HG03066 (cell line): ENCODE data around the gene PAN3.

ENCODE experiments used
- ATAC-seq: cut with Tn5 transposase; IDR thresholded peaks from one replicate; pipeline ENCODE4 v1.9.1; 2021; ENCODE audit warnings: low read depth; ENCODE audit not compliant: unreplicated experiment

The PAN3 gene

DNA sequence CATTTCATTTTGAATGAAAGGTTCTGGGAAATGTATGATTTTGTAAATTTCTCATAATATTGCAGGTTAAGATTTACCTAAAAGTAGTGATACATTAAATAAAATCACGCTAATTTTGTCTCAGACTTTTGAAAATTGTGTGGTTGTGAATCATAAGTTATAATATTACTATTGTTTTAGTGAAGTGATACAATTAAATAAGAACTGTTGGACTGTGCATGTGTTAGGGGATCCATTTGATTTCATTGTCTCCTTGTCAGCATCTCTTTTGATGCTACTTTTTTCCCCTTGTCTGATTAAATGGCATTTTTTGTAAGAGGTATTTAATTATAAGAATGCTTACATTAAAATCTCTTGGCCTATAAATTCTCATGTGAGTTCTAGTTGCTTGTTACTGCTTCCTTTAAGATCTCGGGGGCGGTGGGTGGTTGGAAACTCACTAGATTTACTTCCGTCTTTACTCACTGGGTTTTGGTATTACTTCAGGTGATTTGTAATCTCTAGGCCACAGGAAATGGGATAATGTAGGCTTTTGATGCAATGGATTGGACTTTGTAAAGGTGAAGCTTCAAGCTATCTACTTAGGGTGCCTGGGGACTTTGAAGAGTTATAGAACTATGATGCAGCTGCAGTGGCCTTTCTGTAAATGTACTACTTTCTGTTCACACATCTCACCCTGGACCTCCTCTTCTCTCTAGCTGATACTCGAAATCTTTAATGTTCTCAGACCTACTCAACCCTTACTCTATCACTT is 66.5 kb downstream of the PAN3 start:
- peak; percentile 70 for ATAC-seq

DNA sequence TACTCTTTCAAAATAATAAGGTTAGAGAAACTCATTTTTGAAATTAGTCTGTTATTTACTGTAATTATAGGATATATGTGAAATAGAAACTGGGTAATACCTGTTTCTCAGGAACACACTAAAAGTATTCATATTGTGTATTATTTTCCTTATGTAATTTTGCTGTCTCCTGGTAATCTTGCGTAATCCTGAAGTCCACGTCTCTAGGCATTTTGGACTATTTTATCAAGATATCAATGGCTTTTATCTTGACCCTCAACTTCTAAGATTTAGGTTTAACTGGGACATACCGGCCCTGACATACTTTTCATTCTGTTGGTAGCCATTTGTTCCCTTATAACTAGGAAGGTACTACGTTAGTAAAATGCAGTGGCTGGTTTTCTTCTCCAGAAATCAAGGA is 80.3 kb downstream of the PAN3 start:
- ATAC-seq = no peak

DNA sequence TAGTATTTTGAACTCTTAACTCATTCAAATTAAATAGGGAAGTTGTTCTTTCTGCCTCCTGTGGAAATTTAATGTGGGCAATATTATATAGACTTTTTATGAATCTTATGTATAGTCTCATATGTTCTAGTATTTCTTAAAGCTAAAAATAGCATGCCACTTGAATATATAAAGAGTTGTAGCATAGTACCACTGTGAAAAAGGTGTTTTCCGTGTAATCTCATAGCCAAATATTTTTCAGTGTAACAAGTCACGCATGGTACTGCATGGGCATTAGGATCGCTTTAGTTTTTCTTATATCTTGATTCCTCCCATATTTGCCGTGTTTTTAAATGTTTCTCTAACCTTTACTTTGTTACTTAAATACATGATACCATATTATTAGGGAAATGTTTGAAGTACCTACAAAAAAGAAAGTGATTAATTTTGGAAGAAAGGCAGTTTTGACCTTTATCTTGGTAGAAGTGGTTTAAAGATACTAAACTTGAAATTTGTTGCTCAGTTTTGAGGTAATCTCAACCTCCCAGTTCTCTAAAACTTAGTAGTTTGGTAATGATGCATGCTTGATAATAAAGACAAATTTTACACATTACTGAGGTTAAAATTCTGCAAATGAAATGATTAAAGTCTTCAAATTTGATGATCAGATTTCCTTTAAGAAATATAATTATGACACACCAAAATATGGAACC is 81.2 kb downstream of the PAN3 start:
- no peak for ATAC-seq

DNA sequence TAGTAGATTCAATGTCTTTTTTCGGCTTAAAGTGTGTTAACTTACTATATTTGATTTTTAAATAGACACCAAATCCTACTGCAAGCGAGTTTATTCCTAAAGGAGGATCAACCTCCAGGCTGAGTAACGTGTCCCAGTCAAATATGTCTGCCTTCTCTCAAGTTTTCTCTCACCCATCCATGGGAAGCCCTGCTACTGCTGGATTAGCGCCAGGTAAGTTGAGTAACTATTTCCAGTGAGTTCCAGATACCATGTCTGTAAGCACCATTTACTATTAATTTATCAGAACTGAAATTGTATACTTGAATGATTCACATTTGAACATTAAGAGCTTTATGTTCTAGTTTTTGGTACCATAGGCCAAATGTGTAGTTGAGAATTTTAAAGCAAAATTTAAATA is 81.8 kb downstream of the PAN3 start:
- ATAC-seq = no peak

DNA sequence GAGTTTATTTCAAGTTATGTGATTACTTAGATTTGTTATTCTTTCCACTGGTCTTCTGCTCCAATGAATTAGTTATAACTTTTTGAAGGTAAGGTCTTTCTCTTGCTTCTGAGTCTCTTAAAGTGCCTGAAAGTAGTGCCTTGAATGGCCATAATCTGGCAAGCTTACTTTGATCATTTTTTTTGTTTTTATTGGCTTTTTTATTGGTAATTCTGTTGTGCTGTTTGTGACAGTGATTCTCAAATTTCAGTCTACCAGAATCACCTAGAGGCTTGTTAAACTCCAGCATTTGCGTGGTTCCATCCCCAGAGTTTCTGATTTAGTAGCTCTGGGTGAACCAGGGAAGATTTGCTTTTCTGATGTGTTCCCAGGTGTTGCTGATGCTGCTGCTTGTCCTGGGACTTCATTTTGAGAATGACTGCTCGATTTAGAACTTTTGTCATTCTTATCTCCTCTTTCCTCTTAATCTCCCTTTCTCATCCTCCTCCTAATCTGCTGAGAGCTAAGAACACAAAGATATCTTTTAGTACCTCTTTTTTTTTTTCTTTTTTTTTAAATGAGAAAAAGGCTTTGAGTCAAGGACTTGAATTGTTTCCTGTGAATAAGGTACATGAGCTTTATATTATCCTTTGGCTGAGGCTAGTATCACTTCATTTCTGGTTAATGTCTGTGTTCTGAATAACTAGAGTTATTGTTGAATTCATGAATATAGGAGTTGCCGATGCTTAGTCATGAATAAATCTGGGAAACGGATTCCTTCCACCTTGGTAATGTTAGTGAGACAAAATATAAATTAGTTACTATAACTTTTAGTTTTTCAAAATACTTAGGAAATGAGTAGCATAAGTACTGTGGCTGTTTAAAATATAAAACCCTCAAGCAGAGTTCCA is 91.4 kb downstream of the PAN3 start:
- no peak for ATAC-seq

DNA sequence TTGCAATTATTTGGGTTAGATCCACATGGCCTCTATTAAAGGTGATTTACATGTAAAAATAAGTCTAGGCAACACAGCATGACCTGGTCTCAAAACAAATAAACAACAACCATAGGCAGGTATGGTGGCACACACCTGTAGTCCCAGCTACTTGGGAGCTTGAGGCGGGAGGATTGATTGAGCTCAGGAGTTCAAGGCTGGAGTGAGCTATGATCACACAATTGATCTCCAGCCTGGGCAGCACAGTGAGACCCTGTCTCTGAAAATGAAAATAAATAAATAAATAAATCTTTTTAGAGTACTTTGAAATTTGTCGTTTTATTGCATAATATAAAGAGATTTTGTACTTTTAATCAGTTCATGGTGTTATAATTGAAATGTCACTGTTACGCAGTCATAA is 93.3 kb downstream of the PAN3 start:
- ATAC-seq = no peak

DNA sequence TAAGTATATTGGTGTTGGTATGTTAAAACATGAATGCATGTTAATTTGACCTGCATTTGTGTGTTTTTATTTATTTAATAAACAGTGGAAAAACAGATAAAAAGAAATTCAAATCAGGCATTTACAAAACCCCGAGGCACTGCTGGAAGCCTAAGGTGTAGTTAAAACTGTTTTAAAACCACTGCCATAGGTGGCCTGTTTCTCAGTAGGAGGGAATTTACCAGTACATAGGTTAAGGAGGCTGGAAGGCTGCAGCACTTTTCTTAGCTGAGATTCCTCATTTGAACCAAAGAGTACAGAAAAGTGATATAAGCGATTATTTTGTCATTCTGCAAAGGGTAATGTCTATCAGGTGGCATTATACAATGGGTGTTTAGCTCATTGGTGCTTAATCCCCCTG is 99.6 kb downstream of the PAN3 start:
- no peak for ATAC-seq

DNA sequence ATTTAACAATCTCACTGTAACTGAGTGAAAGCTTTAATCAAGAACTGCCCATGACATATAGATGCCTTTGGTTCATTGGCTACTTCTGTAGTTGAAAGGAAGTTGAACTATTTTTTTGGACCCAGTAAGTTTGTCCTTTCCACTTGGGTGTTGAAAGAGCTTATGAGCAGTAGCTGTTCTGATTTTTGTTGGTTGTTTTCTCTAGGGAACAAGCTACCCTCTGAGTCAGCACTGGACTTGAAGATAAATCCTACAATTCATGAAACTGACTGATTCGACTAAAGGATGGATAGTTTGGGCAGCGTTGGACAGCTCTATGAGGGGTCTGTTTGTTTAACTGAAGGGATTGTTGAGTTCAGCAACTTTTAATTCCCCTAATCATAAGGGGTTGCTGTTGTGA is 101.0 kb downstream of the PAN3 start:
- ATAC-seq = no peak

DNA sequence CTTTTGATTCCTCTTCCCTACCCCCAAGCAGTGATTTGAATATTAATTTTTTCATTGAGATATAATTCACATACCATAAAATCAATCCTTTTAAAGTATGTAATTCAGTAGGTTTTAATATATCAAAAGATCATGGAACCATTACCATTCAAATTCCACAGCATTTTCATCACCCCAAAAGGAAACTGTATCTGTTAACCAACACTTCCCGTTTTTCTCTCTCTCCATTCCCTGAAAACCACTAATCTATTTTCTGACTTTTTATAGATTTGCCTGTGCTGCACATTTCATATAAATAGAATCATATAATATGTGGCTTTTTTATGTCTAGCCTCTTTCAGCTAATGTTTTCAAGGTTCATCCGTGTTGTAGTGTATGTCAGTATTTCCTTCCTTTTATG is 107.1 kb downstream of the PAN3 start:
- ATAC-seq = no peak

DNA sequence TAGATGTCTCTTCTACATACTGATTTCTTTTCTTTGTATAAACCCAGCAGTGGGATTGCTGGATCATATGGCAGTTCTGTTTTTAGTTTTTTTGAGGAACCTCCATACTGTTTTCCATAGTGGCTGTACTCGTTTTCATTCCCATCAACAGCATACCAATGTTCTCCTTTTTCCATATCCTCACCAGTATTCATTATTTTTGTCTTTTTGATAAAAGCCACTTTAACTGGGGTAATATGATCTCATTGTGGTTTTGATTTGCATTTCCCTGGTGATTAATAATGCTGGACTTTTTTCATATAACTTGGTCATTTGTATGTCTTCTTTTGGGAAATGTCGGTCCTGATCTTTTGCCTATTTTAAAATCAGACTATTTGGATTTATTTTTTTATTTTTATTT is 108.5 kb downstream of the PAN3 start:
- ATAC-seq = no peak

DNA sequence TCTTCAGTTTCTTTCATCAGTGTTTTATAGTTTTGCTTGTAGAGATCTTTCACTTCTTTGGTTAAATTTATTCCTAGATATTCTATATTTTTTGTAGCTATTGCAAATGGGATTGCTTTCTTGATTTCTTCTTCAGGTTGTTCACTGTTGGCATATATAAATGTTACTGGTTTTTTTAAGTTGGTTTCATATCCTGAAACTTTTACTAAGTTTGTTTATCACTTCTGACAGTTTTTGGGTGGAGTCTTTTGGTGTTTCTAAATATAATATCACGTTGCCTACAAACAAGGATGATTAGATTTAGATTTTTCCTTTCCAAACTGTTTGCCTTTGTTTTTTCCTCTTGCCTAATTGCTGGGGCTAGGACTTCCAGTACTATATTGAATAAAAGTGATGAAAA is 109.7 kb downstream of the PAN3 start:
- no peak for ATAC-seq

DNA sequence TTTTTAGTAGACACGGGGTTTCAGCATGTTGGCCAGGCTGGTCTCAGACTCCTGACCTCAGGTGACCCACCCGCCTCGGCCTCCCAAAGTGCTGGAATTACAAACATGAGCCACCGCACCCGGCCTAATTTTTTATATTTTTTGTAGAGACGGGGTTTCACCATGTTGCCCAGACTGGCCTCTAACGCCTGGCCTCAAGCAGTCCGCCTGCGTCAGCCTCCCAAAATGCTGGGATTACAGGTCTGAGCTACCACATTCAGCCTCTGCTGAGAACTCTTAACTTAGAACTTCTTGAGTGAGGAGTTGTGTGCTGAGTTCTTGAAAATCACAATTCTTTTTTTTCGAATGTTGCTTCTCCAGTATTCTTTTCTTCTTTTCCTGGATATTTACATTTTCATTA is 112.2 kb downstream of the PAN3 start:
- no peak for ATAC-seq

DNA sequence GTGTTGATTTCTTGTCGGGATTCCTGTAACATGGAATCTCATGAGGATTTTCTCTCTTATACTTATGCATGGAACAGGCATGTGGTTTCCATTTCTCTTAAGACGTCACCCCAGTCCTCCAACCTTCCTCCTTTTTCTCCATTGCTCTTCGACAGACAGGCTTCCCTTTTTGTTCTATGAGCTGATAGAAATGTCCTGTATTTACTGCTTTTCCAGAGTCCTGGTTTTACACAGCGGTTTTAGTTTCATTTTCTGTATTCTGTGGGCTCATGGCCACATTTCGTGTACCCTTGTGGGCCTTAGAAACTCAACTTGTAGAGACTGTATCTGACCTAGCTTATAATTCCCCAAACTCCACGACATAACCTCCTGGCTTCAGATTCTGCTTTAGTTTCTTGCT is 113.1 kb downstream of the PAN3 start:
- no peak for ATAC-seq

DNA sequence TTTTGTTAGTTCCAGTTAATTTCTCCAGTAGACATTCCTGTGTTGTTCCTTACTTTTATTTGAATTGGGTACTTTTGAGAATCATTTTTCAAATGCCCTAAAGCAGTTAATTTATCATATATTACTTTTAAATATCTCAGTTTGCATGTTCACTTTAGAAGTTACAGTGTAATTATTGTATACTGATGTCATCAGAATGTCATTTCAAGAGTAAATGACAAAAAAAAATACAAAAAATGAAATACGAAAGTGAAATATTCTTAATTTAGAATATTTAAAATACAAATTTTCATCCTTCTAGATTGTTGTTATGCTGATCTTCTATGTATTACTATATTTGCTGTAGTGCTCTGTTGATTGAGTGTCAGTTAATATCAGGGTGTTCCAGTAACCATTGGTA is 114.2 kb downstream of the PAN3 start:
- ATAC-seq = no peak

DNA sequence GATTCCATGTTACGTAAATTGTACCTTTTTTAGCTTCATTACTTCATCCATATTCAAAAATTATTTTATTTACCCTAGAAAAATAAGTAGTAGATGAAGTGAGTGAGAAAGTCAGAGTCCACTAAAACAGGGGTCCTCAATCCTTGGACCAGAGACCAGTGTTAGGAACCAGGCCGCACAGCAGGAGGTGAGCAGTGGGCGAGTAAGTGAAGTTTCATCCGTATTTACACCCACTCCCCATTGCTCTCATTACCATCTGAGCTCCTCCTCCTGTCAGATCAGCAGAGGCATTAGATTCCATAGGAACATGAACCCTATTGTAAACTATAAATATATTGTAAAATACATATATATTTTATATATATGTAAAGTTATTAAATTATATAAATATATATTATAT is 119.0 kb downstream of the PAN3 start:
- ATAC-seq = no peak

DNA sequence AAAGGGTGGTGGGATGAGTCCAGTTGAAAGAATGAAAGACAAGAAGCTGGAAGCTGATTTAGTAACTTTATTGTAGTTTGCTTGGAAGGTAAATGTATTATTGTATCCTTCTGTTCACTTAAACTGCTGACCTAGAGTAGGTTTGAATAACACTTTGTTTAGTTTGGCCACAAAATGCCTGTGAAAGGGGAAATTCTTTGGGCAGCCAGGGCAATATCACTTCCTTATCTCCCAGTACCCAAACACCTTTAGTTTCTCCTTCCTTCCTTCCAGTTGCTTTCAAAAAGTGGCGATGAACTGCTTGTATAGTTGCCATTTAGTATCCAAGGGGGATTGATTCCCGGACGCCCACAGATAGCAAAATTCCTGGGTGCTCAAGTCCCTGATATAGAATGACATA is 120.1 kb downstream of the PAN3 start:
- no peak for ATAC-seq

DNA sequence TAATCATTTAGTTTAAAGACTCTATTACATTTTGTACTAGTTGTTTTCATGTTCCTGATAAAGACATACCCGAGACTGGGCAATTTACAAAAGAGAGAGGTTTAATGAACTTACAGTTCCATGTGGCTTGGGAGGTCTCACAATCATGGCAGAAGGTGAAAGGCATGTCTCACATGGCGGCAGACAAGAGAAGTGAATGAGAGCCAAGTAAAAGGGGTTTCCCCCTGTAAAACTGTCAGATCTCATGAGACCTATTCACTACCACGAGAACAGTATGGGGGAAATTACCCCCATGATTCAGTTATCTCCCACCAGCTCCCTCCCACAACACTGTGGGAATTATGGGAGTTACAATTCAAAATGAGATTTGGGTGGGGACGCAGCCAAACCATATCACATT is 129.2 kb downstream of the PAN3 start:
- no peak for ATAC-seq

DNA sequence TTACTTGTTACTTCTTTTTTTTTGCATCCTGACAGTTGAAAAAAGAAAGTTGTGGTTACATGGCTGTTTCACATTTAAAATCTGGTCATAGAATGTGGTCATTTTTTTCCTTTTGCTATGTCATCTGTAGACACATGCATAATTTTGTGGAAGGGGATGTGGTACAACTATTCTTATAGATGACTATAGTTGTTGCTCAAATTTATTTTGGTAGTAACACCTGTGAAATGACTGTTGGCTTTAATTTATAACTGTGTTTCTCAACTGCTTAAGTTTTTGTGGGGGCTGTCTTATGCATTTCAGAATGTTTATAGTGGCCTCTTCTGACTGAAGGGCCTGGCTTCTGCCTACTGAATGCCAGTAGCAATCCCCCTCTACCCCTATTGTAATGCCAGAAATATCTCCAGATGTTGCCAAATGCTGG is 130.5 kb downstream of the PAN3 start:
- peak; percentile 98 for ATAC-seq

DNA sequence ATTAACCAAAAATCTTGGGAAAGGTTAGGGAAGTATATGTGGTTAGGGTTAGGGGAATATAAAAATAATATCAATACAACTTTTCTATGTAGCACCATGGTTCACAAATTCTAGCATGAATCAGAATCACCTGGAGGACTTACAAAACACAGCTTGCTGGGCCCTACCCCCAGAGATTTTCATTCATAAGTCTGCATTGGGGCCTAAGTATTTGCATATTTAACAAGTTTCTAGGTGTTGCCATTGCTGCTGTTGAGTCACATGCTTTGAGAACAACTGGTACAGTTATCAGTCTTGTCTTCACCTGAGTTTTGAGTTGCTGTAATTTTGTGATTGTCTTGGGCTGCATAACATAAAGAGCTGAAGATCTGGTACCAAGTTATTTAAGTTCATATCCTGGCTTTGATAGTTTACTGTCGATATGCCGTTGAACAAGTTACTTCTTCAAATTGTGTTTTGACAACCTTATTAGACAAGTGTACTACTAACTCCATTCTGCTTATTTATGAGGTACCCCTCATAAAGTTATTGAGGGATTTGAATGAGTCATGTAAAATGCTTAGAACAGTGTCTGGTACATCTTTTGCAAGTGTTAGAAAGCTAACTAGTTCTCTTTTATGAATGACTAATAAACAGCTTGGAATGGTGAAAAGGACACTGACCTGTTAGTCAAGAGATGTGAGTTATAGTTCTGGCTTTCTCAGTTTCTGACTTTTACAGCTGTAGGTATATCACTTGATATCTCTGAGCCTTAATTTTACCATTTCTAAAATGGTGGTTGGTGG is 132.9 kb downstream of the PAN3 start:
- no peak for ATAC-seq

DNA sequence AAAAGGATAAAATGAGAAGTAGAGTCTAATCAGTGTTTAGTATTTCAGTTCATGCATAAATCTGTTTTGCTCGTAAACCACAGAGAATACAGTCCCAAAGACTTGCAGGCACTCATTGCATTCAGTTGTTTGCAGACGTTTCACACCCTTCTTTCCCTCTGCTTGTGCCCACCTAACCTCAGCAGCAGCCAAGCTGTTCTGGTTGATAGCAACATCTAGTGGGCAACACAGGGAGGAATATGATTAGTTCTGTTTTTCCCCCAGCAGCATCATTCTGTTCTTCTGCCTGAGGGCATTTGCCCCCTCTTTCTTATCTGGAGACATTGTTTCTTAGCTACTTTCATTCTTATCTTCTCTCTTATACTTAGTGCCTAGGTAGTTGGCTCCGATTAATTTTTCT is 135.6 kb downstream of the PAN3 start:
- no peak for ATAC-seq

DNA sequence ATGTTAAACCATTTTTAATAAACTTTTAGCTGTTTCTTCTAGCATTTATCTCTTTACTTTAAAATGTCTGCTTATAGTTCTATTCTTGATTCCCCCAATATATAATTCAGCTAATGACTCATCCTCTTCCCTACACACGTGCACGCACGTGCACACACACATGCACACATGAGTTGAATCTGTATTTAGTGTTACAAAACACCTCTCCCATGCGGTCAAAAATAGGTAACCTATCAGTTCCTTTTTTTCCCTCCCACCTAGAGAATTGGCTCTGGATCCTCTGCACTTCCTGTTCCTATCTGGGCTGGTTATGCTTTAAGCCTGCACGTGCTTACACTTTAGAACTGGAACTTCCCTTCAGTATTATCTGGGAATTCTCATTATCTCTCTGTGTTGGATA is 144.1 kb downstream of the PAN3 start:
- ATAC-seq = no peak
